H9 (cell line): ENCODE measurements around the gene KIRREL3. TPM values are rescaled to one million over a fixed set of nuclear protein-coding genes. Genes with fewer than 3 reads are reported as not detected.

Experiments used
- DNase-seq: peaks from one replicate; pipeline ENCODE4 v3.0.0-alpha.2; 2017
- H2AFZ ChIP-seq: one replicate; pipeline ENCODE4 v1.6.1; 2013; ENCODE audit warnings: mild to moderate bottlenecking, low read length, control low read depth, moderate library complexity
- H2AK5ac ChIP-seq: 2 replicates; pipeline ENCODE4 v1.6.1; 2013; ENCODE audit warnings: low read length, control low read depth, mixed read lengths; ENCODE audit not compliant: insufficient read length
- H2BK120ac ChIP-seq: one replicate; pipeline ENCODE4 v1.6.1; 2013; ENCODE audit warnings: low read depth, mild to moderate bottlenecking, low read length, control low read depth, inconsistent platforms; ENCODE audit not compliant: poor library complexity, severe bottlenecking
- H2BK12ac ChIP-seq: 2 replicates; pipeline ENCODE4 v1.6.1; 2013; ENCODE audit warnings: low read length, control low read depth, mixed read lengths, low read depth; ENCODE audit not compliant: insufficient read length
- H2BK15ac ChIP-seq: 2 replicates; pipeline ENCODE4 v1.6.1; 2013; ENCODE audit warnings: low read depth, low read length, control low read depth
- H2BK20ac ChIP-seq: one replicate; pipeline ENCODE4 v1.6.1; 2013; ENCODE audit warnings: low read depth, mild to moderate bottlenecking, low read length, control low read depth, inconsistent platforms; ENCODE audit not compliant: poor library complexity, severe bottlenecking
- H2BK5ac ChIP-seq: 2 replicates; pipeline ENCODE4 v1.6.1; 2013; ENCODE audit warnings: low read length, control low read depth, mixed read lengths; ENCODE audit not compliant: insufficient read length
- H3K14ac ChIP-seq: 2 replicates; pipeline ENCODE4 v1.6.1; 2013; ENCODE audit warnings: low read length, control low read depth; ENCODE audit not compliant: insufficient read depth
- H3K18ac ChIP-seq: 2 replicates; pipeline ENCODE4 v1.6.1; 2013; ENCODE audit warnings: low read depth, mild to moderate bottlenecking, mixed read lengths, low read length, control low read depth; ENCODE audit not compliant: insufficient read length
- H3K23ac ChIP-seq: 2 replicates; pipeline ENCODE4 v1.6.1; 2013; ENCODE audit warnings: low read length, control low read depth, mixed read lengths, low read depth; ENCODE audit not compliant: insufficient read length
- H3K23me2 ChIP-seq: 2 replicates; pipeline ENCODE4 v1.6.1; 2013; ENCODE audit warnings: low read depth, mild to moderate bottlenecking, mixed read lengths, low read length, control low read depth; ENCODE audit not compliant: insufficient read length, poor library complexity, severe bottlenecking
- H3K27ac ChIP-seq: 2 replicates; pipeline ENCODE4 v1.5.1; 2013; ENCODE audit warnings: low read length, control low read depth, mixed read lengths, low read depth; ENCODE audit not compliant: insufficient read length
- H3K27me3 ChIP-seq: 2 replicates; pipeline ENCODE4 v1.6.1; 2013; ENCODE audit warnings: low read length, control low read depth, inconsistent platforms; ENCODE audit not compliant: insufficient read depth
- H3K4ac ChIP-seq: 2 replicates; pipeline ENCODE4 v1.6.1; 2013; ENCODE audit warnings: low read depth, mild to moderate bottlenecking, control low read depth, inconsistent platforms, low read length, moderate library complexity
- H3K4me1 ChIP-seq: 2 replicates; pipeline ENCODE4 v1.6.1; 2013; ENCODE audit warnings: low read length, control low read depth, inconsistent platforms; ENCODE audit not compliant: insufficient read depth
- H3K4me2 ChIP-seq: 2 replicates; pipeline ENCODE4 v1.6.1; 2013; ENCODE audit warnings: low read length, control low read depth, mixed read lengths; ENCODE audit not compliant: insufficient read length, insufficient read depth
- H3K56ac ChIP-seq: 2 replicates; pipeline ENCODE4 v1.6.1; 2013; ENCODE audit warnings: low read depth, mild to moderate bottlenecking, mixed read lengths, low read length, control low read depth; ENCODE audit not compliant: insufficient read length
- H3K79me1 ChIP-seq: 2 replicates; pipeline ENCODE4 v1.6.1; 2013; ENCODE audit warnings: low read depth, mild to moderate bottlenecking, moderate library complexity, low read length, control low read depth, inconsistent platforms; ENCODE audit not compliant: insufficient read depth, poor library complexity, severe bottlenecking
- H3K79me2 ChIP-seq: 2 replicates; pipeline ENCODE4 v1.6.1; 2013; ENCODE audit warnings: low read length, control low read depth, inconsistent platforms; ENCODE audit not compliant: insufficient read depth
- H3K9ac ChIP-seq: 2 replicates; pipeline ENCODE4 v1.6.1; 2013; ENCODE audit warnings: low read length, control low read depth, mixed read lengths; ENCODE audit not compliant: insufficient read length; ENCODE audit errors: extremely low read depth
- H3K9me3 ChIP-seq: one replicate; pipeline ENCODE4 v1.6.1; 2013; ENCODE audit warnings: low read depth, low read length, inconsistent platforms; ENCODE audit not compliant: control insufficient read depth
- H3T11ph ChIP-seq: one replicate; pipeline ENCODE4 v1.6.1; 2013; ENCODE audit warnings: mild to moderate bottlenecking, low read length, control low read depth, inconsistent platforms
- H4K20me1 ChIP-seq: one replicate; pipeline ENCODE4 v1.6.1; 2013; ENCODE audit not compliant: control insufficient read depth, insufficient read length, insufficient read depth
- H4K5ac ChIP-seq: 2 replicates; pipeline ENCODE4 v1.6.1; 2013; ENCODE audit warnings: low read depth, mild to moderate bottlenecking, mixed read lengths, low read length, control low read depth; ENCODE audit not compliant: insufficient read length
- H4K8ac ChIP-seq: replicated peaks from 2 replicates; pipeline ENCODE4 v1.6.1; 2013; ENCODE audit warnings: low read length, control low read depth, mixed read lengths, low read depth; ENCODE audit not compliant: insufficient read length
- H4K91ac ChIP-seq: 2 replicates; pipeline ENCODE4 v1.6.1; 2013; ENCODE audit warnings: low read depth, mild to moderate bottlenecking, moderate library complexity, mixed read lengths, low read length, control low read depth; ENCODE audit not compliant: insufficient read length
- H3K27ac Mint-ChIP-seq, 3 experiments: 2 replicates in 2 of 3; 3 replicates in 1 of 3; pipeline ENCODE4 v1.8.0; 2020 to 2021; ENCODE audit warnings: mixed read lengths in 3 of 3, mild to moderate bottlenecking in 1 of 3, moderate library complexity in 1 of 3
- H3K27me3 Mint-ChIP-seq: 2 replicates; pipeline ENCODE4 v1.8.0; 2021; ENCODE audit warnings: low read depth, mild to moderate bottlenecking, moderate library complexity, mixed read lengths
- H3K36me3 Mint-ChIP-seq, 3 experiments: 2 replicates in 2 of 3; 3 replicates in 1 of 3; pipeline ENCODE4 v1.8.0; 2020 to 2021; ENCODE audit warnings: low read depth in 3 of 3, mixed read lengths in 3 of 3; ENCODE audit not compliant: insufficient read depth in 1 of 3
- H3K4me1 Mint-ChIP-seq, 2 experiments: 2 replicates each; pipeline ENCODE4 v1.8.0; 2020; ENCODE audit warnings: mixed read lengths in 2 of 2
- H3K4me3 Mint-ChIP-seq, 2 experiments: 2 replicates in 1 of 2; 3 replicates in 1 of 2; pipeline ENCODE4 v1.8.0; 2020 to 2021; ENCODE audit warnings: mild to moderate bottlenecking in 2 of 2, mixed read lengths in 2 of 2, moderate library complexity in 1 of 2
- H3K9me3 Mint-ChIP-seq, 2 experiments: 2 replicates in 1 of 2; 3 replicates in 1 of 2; pipeline ENCODE4 v1.8.0; 2020; ENCODE audit warnings: mild to moderate bottlenecking in 2 of 2, mixed read lengths in 2 of 2, moderate library complexity in 1 of 2
- CTCF ChIP-seq: fragments of 200-600 bp; sonication (generic); conservative IDR thresholded peaks from 3 replicates; pipeline ENCODE4 v1.8.0; 2021; ENCODE audit warnings: antibody characterized with exemption, mild to moderate bottlenecking
- WGBS: extraction: QIAGEN DNeasy Blood & Tissue Kit; methylation state at CpG from one replicate; pipeline ENCODE4 v1.1.7; 2013; ENCODE audit warnings: missing lambda C conversion rate, low lambda C conversion rate, mixed read lengths; ENCODE audit not compliant: insufficient read length; ENCODE audit errors: extremely low coverage; 5-methylcytosine and 5-hydroxymethylcytosine counted together
- total RNA-seq: library from RNA; stranded (reverse); gene quantifications from 2 replicates; pipeline ENCODE4 v1.2.1, GENCODE V29; 2021

Gene KIRREL3
- total RNA-seq, 1 experiment from 2014 or later: 0.17 TPM

DNA sequence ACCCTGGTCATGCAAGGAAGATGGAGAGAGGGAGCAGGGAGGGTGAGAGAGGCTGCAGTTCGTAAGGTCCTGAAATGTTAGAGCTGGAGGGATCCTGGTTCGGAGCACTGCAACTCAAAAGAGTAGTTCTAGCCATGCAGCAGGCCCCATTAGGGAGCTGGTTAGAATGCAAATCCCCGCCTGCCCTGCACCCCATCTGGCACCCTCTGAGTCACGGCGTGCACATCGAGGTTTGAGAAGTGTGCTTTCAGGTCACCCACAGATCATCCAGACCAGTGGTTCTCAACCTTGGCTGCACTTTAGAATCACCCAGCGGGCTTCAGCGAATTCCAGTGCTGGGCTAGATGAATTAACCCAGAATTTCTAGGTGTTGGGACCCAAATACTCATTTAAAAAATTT, 596.9 kb downstream of the KIRREL3 start:
- Histone ChIP-seq H3K23ac (no peak overlapping the region), H3K27ac (no peak overlapping the region), H3K4me1 (peaks cover 3% of the 10 kb centered on the region; the same call in 1 of the 2 replicates), H4K8ac (no peak overlapping the region), H2BK12ac (no peak overlapping the region), H3K9ac (no peak overlapping the region), H3K79me2 (no peaks in the 10 kb centered on the region), H2BK20ac (no peak overlapping the region), H3K18ac (no peak overlapping the region), H2AFZ (no peak overlapping the region), H3K14ac (0 out of 2 replicates have a peak overlapping the region, but pooled peaks have one; percentile 43), H2BK15ac (no peak overlapping the region), H3K56ac (no peak overlapping the region), H3K4me2 (no peak overlapping the region), H4K91ac (no peak overlapping the region), H3K9me3 (no peaks in the 10 kb centered on the region), H3K79me1 (no peaks in the 10 kb centered on the region), H3T11ph (no peak overlapping the region), H3K4ac (no peak overlapping the region), H4K5ac (no peak overlapping the region), H4K20me1 (no peaks in the 10 kb centered on the region), H2BK5ac (no peak overlapping the region), H3K27me3 (no peaks in the 10 kb centered on the region), H2BK120ac (no peak overlapping the region), H3K23me2 (no peaks in the 10 kb centered on the region), H2AK5ac (no peak overlapping the region)
- H3K9me3 Mint-ChIP-seq: peaks cover 0 to 2% of the 10 kb centered on the region in 2 experiments; a peak in 2 of 5 replicates
- DNase-seq: no peak
- H3K4me1 Mint-ChIP-seq: peaks cover 27 to 33% of the 10 kb centered on the region in 2 experiments
- WGBS: no CpG with 5 or more reads among the region's 8 CpGs
- H3K36me3 Mint-ChIP-seq: peaks cover 5 to 12% (median 8%) of the 10 kb centered on the region in 3 experiments; a peak in 6 of 7 replicates
- no peak overlapping the region for H3K4me3 Mint-ChIP-seq
- H3K27me3 Mint-ChIP-seq: no peaks in the 10 kb centered on the region; the same call in 1 of the 2 replicates
- TF ChIP-seq CTCF: no peak
- H3K27ac Mint-ChIP-seq: peak overlapping the region in 1 of 3 experiments; percentile 64; a peak in 1 of 7 replicates
